Umbilical cord (tissue), 2 donors: ENCODE results near the gene NCAM2. TPM values are rescaled to one million over a fixed set of nuclear protein-coding genes. Genes with fewer than 3 reads are reported as not detected.
"Not testable (repeated sequence)": the region's sequence is repeated elsewhere in the genome, so short reads cannot be mapped to it uniquely, and the experiment has no call there.

Source experiments
- DNase-seq: peaks from one replicate; pipeline ENCODE4 v3.0.0-alpha.2; 2015; ENCODE audit warnings: low spot score
- total RNA-seq: library from RNA; depleted of rRNA; stranded (reverse); fragments of >200 nt; gene quantifications from one replicate; pipeline ENCODE4 v1.2.3, GENCODE V29; 2014; ENCODE audit warnings: low replicate concordance; ENCODE audit not compliant: insufficient read depth

Gene NCAM2
- total RNA-seq, 1 donor from 2014 or later = 11.1 TPM

GRCh38 chr21:21301013-21301412 is 302.8 kb downstream of the NCAM2 start:
- no peak for DNase-seq

GRCh38 chr21:21309510-21309909 is 311.3 kb downstream of the NCAM2 start:
- peak; percentile 32 for DNase-seq

GRCh38 chr21:21324297-21324696 is 326.1 kb downstream of the NCAM2 start:
- no peak for DNase-seq

- DNase-seq = no peak
Observed at GRCh38 chr21:21332492-21332891, 334.3 kb downstream of the NCAM2 start.

- no peak for DNase-seq
Observed at GRCh38 chr21:21341041-21341440, 342.8 kb downstream of the NCAM2 start.

- no peak for DNase-seq
Observed at GRCh38 chr21:21345296-21345695, 347.1 kb downstream of the NCAM2 start.

- no peak for DNase-seq
Observed at GRCh38 chr21:21345872-21346271, 347.7 kb downstream of the NCAM2 start.

GRCh38 chr21:21366277-21366676 is 368.1 kb downstream of the NCAM2 start:
- DNase-seq = no peak

GRCh38 chr21:21367583-21367982 is 369.4 kb downstream of the NCAM2 start:
- no peak for DNase-seq

- DNase-seq = peak; percentile 4
Observed at GRCh38 chr21:21373969-21374368, 375.8 kb downstream of the NCAM2 start.

GRCh38 chr21:21383126-21383525 is 384.9 kb downstream of the NCAM2 start:
- peak; percentile 8 for DNase-seq

- no peak for DNase-seq
Observed at GRCh38 chr21:21384977-21385376, 386.8 kb downstream of the NCAM2 start.

GRCh38 chr21:21385404-21385803 is 387.2 kb downstream of the NCAM2 start:
- DNase-seq = no peak

- DNase-seq = no peak
Observed at GRCh38 chr21:21387916-21388315, 389.7 kb downstream of the NCAM2 start.

GRCh38 chr21:21394064-21394463 is 395.9 kb downstream of the NCAM2 start:
- DNase-seq = no peak

- DNase-seq = no peak
Observed at GRCh38 chr21:21396424-21396823, 398.2 kb downstream of the NCAM2 start.

- no peak for DNase-seq
Observed at GRCh38 chr21:21397464-21397863, 399.3 kb downstream of the NCAM2 start.

- no peak for DNase-seq
Observed at GRCh38 chr21:21401444-21401843, 403.2 kb downstream of the NCAM2 start.

- not testable (repeated sequence) for DNase-seq
Observed at GRCh38 chr21:21402187-21402586, 404.0 kb downstream of the NCAM2 start.

- not testable (repeated sequence) for DNase-seq
Observed at GRCh38 chr21:21404261-21404660, 406.1 kb downstream of the NCAM2 start.

GRCh38 chr21:21406921-21407320 is 408.7 kb downstream of the NCAM2 start:
- no peak for DNase-seq

GRCh38 chr21:21412096-21412495 is 413.9 kb downstream of the NCAM2 start:
- no peak for DNase-seq

GRCh38 chr21:21415741-21416140 is 417.5 kb downstream of the NCAM2 start:
- no peak for DNase-seq

- DNase-seq = no peak
Observed at GRCh38 chr21:21434944-21435343, 436.7 kb downstream of the NCAM2 start.
